Measurements from ENCODE around the gene ZNF576. TPM values are rescaled to one million over a fixed set of nuclear protein-coding genes. Genes with fewer than 3 reads are reported as not detected.

ZNF576 gene
- total and polyA plus RNA-seq, 2 of the 4 experiments (the other 2 are of a cell fraction) = 13.8 to 19.5 TPM

GRCh38 chr19:43634068-43634467, 37.7 kb downstream of the ZNF576 start:
- no peak overlapping the region for H3K14ac ChIP-seq (replicated peaks; ENCODE audit: low read depth, low read length)
- H3K9me1 ChIP-seq (ENCODE audit: insufficient read depth, low read length) = no peaks in the 10 kb centered on the region
- TF ChIP-seq, protein P1, sequence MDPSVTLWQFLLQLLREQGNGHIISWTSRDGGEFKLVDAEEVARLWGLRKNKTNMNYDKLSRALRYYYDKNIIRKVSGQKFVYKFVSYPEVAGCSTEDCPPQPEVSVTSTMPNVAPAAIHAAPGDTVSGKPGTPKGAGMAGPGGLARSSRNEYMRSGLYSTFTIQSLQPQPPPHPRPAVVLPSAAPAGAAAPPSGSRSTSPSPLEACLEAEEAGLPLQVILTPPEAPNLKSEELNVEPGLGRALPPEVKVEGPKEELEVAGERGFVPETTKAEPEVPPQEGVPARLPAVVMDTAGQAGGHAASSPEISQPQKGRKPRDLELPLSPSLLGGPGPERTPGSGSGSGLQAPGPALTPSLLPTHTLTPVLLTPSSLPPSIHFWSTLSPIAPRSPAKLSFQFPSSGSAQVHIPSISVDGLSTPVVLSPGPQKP (IDR thresholded peaks at IDR 0.05; ENCODE audit: borderline replicate concordance, low read depth, low read length) = no peak
- no peak for TF ChIP-seq RAD21 (IDR thresholded peaks at IDR 0.05; ENCODE audit: low read length)
- TF ChIP-seq RCOR1 (IDR thresholded peaks at IDR 0.05; ENCODE audit: insufficient replicate concordance, low read length) = no peak
- no peak for TF ChIP-seq RFX5 (IDR thresholded peaks at IDR 0.05; ENCODE audit: low read depth, low read length)
- TF ChIP-seq MXI1 (IDR thresholded peaks at IDR 0.05; ENCODE audit: borderline replicate concordance, low read depth, low read length) = no peak
- TF ChIP-seq CEBPB (IDR thresholded peaks at IDR 0.05; ENCODE audit: low read depth, low read length) = no peak
- POLR2A ChIA-PET (ENCODE audit: unreplicated experiment) = no interaction called here
- H3K36me3 ChIP-seq (ENCODE audit: control insufficient read depth, insufficient read depth, low read length) = no peaks in the 10 kb centered on the region
- H3K4ac ChIP-seq (ENCODE audit: low read depth, low read length) = no peak overlapping the region
- no peak overlapping the region; the same call in 2 of the 3 replicates for H2BK15ac ChIP-seq (ENCODE audit: low read depth, low read length)
- H2BK120ac ChIP-seq (ENCODE audit: low read depth, low read length) = no peak overlapping the region
- no peak overlapping the region for H2AFZ ChIP-seq (replicated peaks; ENCODE audit: low read length, poor library complexity)
- in situ Hi-C loops (cut with MboI; ENCODE audit: low sequenced_read_pairs) (no loop called here), intact Hi-C loops (cut with micrococcal nuclease) (no loop called here), dilution Hi-C loops (cut with HindIII; ENCODE audit: low sequenced_read_pairs, unreplicated experiment) (no loop called here)
- H3K56ac ChIP-seq (ENCODE audit: extremely low read depth, insufficient read depth, low read length) = no peak overlapping the region
- peaks cover 25% of the 10 kb centered on the region for H3K27me3 ChIP-seq (ENCODE audit: control insufficient read depth, insufficient read depth, low read length)
- no peak overlapping the region for H2AK5ac ChIP-seq (ENCODE audit: low read depth, low read length)
- no peak overlapping the region for H2BK5ac ChIP-seq (ENCODE audit: low read depth, low read length, poor library complexity, severe bottlenecking)
- no peak overlapping the region for H3K23ac ChIP-seq (ENCODE audit: low read depth, low read length)
- no peaks in the 10 kb centered on the region for H3K79me1 ChIP-seq (ENCODE audit: low read depth in 1 of 2, low read length in 2 of 2)
- H3K18ac ChIP-seq (ENCODE audit: low read depth, low read length) = no peak overlapping the region
- H4K5ac ChIP-seq (ENCODE audit: low read depth, low read length) = no peak overlapping the region
- H3K4me3 ChIP-seq (ENCODE audit: insufficient read depth, low read depth, low read length) = no peak overlapping the region
- DNase-seq (no peak), ATAC-seq (ENCODE audit: low read depth) (no peak)
- H4K91ac ChIP-seq (ENCODE audit: insufficient read depth, low read depth, low read length) = no peak overlapping the region
- no peak overlapping the region for H3K27ac ChIP-seq (ENCODE audit: insufficient read depth, low read length)
- no TSS peak for BruUV-seq (replicated peaks)
- CTCF ChIA-PET = no interaction called here
- H3K4me1 ChIP-seq (ENCODE audit: control insufficient read depth, insufficient read depth, low read length) = peaks cover 5% of the 10 kb centered on the region; the same call in 1 of the 2 replicates
- H2AK9ac ChIP-seq (replicated peaks; ENCODE audit: low read depth, low read length, poor library complexity) = peak overlapping the region; percentile 50
- H4K20me1 ChIP-seq (ENCODE audit: insufficient read depth, low read length) = no peaks in the 10 kb centered on the region
- no peak overlapping the region for H2BK20ac ChIP-seq (ENCODE audit: low read depth, low read length)
- 83% methylated on average over 1 of the region's 5 CpGs; no CpG with 5 or more reads in 1 of the 2 experiments for WGBS, 2 experiments (ENCODE audit: extremely low coverage in 2 of 2, insufficient read length in 1 of 2)
- no peak overlapping the region for H4K8ac ChIP-seq (ENCODE audit: low read depth in 2 of 2, low read length in 2 of 2)
- no peak overlapping the region for H3K9ac ChIP-seq (ENCODE audit: low read depth, low read length)
- no peak overlapping the region for H3K4me2 ChIP-seq (ENCODE audit: low read depth, low read length)
- H3K9me3 ChIP-seq (ENCODE audit: control insufficient read depth, insufficient read depth, low read length) = no peaks in the 10 kb centered on the region

All from IMR-90 (cell line).